ENCODE data around the gene EFCAB10.

The EFCAB10 gene

DNA sequence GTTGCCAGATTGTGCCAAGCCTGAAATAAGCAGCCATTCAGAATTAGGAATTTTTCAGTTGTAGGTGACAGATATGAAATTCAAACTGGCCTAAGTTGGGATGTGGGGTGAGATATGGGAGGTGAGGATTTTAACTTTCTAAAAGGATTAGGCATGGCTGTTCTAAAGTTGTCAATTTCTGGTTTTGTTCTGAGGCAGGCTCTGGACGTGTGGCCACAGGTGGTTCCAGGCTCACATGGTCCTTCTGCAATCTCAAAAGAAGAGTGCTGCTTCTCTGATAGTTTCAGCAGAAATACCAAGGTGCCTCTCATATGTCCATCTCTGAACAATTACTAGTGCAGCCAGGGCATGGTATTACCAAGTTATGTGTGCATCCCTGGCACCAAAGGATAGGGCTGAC lies 21.4 kb downstream of the EFCAB10 start:
- H2BK15ac ChIP-seq (ENCODE audit: low read length) = no peak overlapping the region

DNA sequence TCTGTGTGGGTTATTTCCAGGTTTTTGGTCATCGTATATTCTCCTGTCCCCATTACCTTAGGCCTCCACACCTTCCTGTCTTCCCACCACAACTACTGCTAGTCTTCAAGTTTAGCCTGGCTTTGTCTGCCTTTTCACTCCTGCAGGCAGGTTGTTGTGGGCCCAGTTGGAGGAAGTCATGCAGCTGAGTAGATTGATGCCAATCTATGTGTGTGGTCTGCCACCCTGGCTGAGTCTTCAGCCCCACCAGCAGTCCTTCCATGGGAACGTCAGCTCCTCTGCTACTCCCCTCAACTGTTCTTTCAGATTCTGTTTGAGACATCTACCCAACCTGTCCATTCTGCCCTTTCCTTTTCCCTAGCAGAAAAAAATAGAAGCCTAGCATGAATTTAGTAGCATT lies 43.0 kb downstream of the EFCAB10 start:
- Histone ChIP-seq H2BK12ac (ENCODE audit: low read length) (no peak overlapping the region), H3K9ac (ENCODE audit: low read depth, low read length, poor library complexity) (no peak overlapping the region), H3K4me1 (ENCODE audit: control insufficient read depth in 2 of 2, insufficient read depth in 1 of 2, low read depth in 1 of 2, low read length in 2 of 2) (peaks cover 0 to under 1% of the 10 kb centered on the region in 2 donors), H2AK5ac (ENCODE audit: low read depth, low read length) (no peak overlapping the region), H3K23ac (ENCODE audit: low read depth, low read length, poor library complexity) (no peak overlapping the region), H3K18ac (ENCODE audit: low read length) (no peak overlapping the region), H3K36me3 (replicated peaks in 1 of 2; ENCODE audit: control insufficient read depth in 2 of 2, insufficient read depth in 2 of 2, low read length in 2 of 2) (peaks cover 7 to 93% of the 10 kb centered on the region in 2 donors), H2BK120ac (ENCODE audit: low read depth, low read length) (no peak overlapping the region), H3K9me3 (replicated peaks in 1 of 2; ENCODE audit: control insufficient read depth in 2 of 2, insufficient read depth in 1 of 2, low read depth in 1 of 2, low read length in 2 of 2) (no peaks in the 10 kb centered on the region), H3K14ac (ENCODE audit: low read length) (no peak overlapping the region), H2BK5ac (ENCODE audit: low read length) (no peak overlapping the region), H3K27me3 (ENCODE audit: control insufficient read depth in 3 of 3, insufficient read depth in 3 of 3, low read depth in 1 of 3, low read length in 3 of 3) (no peaks in the 10 kb centered on the region), H4K8ac (ENCODE audit: low read depth, low read length) (no peak overlapping the region), H4K91ac (ENCODE audit: low read depth, low read length, poor library complexity) (no peak overlapping the region), H2AFZ (ENCODE audit: low read length) (no peak overlapping the region), H3K27ac (replicated peaks; ENCODE audit: low read length) (no peak overlapping the region), H2BK15ac (ENCODE audit: low read length) (no peak overlapping the region), H3K4me3 (ENCODE audit: low read length in 2 of 2) (no peak overlapping the region), H3K79me1 (ENCODE audit: low read depth, low read length) (no peaks in the 10 kb centered on the region), H3K4me2 (ENCODE audit: insufficient read depth, low read length, poor library complexity, severe bottlenecking) (no peak overlapping the region), H3K4ac (ENCODE audit: low read length) (no peak overlapping the region)
- DNase-seq (ENCODE audit: low spot score) = no peak
- WGBS, 2 donors (ENCODE audit: extremely low coverage in 2 of 2, insufficient read length in 2 of 2, insufficient replicate concordance in 1 of 2) = no CpG with 5 or more reads among the region's 2 CpGs

More for the DNA sequence above, 21.4 kb downstream of the EFCAB10 start:
- Histone ChIP-seq H3K9me3 (replicated peaks in 1 of 2; ENCODE audit: control insufficient read depth in 2 of 2, insufficient read depth in 1 of 2, low read depth in 1 of 2, low read length in 2 of 2) (no peaks in the 10 kb centered on the region), H4K91ac (ENCODE audit: low read depth, low read length, poor library complexity) (no peak overlapping the region), H3K4me1 (ENCODE audit: control insufficient read depth in 2 of 2, insufficient read depth in 1 of 2, low read depth in 1 of 2, low read length in 2 of 2) (no peaks in the 10 kb centered on the region), H4K8ac (ENCODE audit: low read depth, low read length) (no peak overlapping the region), H3K27ac (replicated peaks; ENCODE audit: low read length) (no peak overlapping the region), H2BK5ac (ENCODE audit: low read length) (no peak overlapping the region), H2AFZ (ENCODE audit: low read length) (no peak overlapping the region), H3K18ac (ENCODE audit: low read length) (no peak overlapping the region), H3K27me3 (ENCODE audit: control insufficient read depth in 3 of 3, insufficient read depth in 3 of 3, low read depth in 1 of 3, low read length in 3 of 3) (no peaks in the 10 kb centered on the region), H3K4me3 (ENCODE audit: low read length in 2 of 2) (no peak overlapping the region), H3K4me2 (ENCODE audit: insufficient read depth, low read length, poor library complexity, severe bottlenecking) (no peak overlapping the region), H3K4ac (ENCODE audit: low read length) (no peak overlapping the region), H3K23ac (ENCODE audit: low read depth, low read length, poor library complexity) (no peak overlapping the region), H3K79me1 (ENCODE audit: low read depth, low read length) (peaks cover 2% of the 10 kb centered on the region), H2BK120ac (ENCODE audit: low read depth, low read length) (no peak overlapping the region), H3K9ac (ENCODE audit: low read depth, low read length, poor library complexity) (no peak overlapping the region), H2BK12ac (ENCODE audit: low read length) (no peak overlapping the region), H3K14ac (ENCODE audit: low read length) (no peak overlapping the region), H3K36me3 (replicated peaks in 1 of 2; ENCODE audit: control insufficient read depth in 2 of 2, insufficient read depth in 2 of 2, low read length in 2 of 2) (peaks cover 5 to 90% of the 10 kb centered on the region in 2 donors), H2AK5ac (ENCODE audit: low read depth, low read length) (no peak overlapping the region)
- no peak for DNase-seq (ENCODE audit: low spot score)
- WGBS, 2 donors (ENCODE audit: extremely low coverage in 2 of 2, insufficient read length in 2 of 2, insufficient replicate concordance in 1 of 2) = no CpG with 5 or more reads among the region's 1 CpG

DNA sequence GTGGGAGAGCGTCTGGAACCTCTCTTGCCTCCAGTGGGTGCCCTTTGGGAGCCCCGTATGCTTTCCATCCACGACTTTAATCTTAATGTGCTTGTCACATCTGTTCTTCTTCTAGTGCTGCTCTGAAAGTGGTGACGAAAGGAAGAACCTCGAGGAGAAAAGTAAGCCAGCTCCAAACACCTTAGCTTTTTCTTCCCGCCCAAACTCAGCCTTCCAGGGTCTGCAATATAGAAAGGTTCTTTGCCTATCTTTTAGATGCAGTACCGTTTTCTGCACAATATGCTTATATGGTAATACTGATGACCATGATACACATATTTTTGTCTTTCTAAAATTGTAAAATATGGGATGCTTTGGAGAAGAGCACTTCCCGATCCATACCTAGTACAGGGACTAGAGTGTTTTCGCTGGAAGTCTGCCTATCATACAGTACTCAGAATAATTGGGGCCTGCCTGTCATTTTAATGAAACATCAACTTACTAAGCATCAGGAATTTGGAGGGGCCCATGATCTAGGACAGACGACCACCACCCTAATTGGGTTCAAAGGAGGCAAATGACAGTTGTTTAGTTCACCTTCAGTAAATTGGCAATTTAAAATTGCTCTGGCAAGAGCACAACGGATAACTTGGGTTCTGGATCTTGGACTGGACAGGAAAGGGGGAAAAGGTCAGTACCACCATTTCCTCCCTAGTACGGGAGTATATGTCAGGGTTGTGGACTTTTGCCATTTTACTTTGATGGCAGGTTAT lies 48.4 kb downstream of the EFCAB10 start:
- no peak overlapping the region for H3K27ac ChIP-seq (replicated peaks; ENCODE audit: low read length)
- H2BK15ac ChIP-seq (ENCODE audit: low read length) = no peak overlapping the region
- H3K4ac ChIP-seq (ENCODE audit: low read length) = no peak overlapping the region
- no peak overlapping the region for H2BK12ac ChIP-seq (ENCODE audit: low read length)
- peak overlapping the region; percentile 89 for H3K4me2 ChIP-seq (ENCODE audit: insufficient read depth, low read length, poor library complexity, severe bottlenecking)
- DNase-seq (ENCODE audit: low spot score) = no peak
- H3K4me3 ChIP-seq (ENCODE audit: low read length in 2 of 2) = peak overlapping the region; percentile 94 to 97
- peak overlapping the region; percentile 96 for H2AFZ ChIP-seq (ENCODE audit: low read length)
- no peaks in the 10 kb centered on the region for H3K9me3 ChIP-seq (replicated peaks in 1 of 2; ENCODE audit: control insufficient read depth in 2 of 2, insufficient read depth in 1 of 2, low read depth in 1 of 2, low read length in 2 of 2)
- H3K27me3 ChIP-seq (ENCODE audit: control insufficient read depth in 3 of 3, insufficient read depth in 3 of 3, low read depth in 1 of 3, low read length in 3 of 3) = no peaks in the 10 kb centered on the region
- H2BK120ac ChIP-seq (ENCODE audit: low read depth, low read length) = no peak overlapping the region
- H4K91ac ChIP-seq (ENCODE audit: low read depth, low read length, poor library complexity) = no peak overlapping the region
- no peaks in the 10 kb centered on the region for H3K79me1 ChIP-seq (ENCODE audit: low read depth, low read length)
- H2BK5ac ChIP-seq (ENCODE audit: low read length) = no peak overlapping the region
- H3K4me1 ChIP-seq (ENCODE audit: control insufficient read depth in 2 of 2, insufficient read depth in 1 of 2, low read depth in 1 of 2, low read length in 2 of 2) = peaks cover 4 to 6% of the 10 kb centered on the region in 2 donors
- H3K18ac ChIP-seq (ENCODE audit: low read length) = no peak overlapping the region
- WGBS, 2 donors (ENCODE audit: extremely low coverage in 2 of 2, insufficient read length in 2 of 2, insufficient replicate concordance in 1 of 2) = no CpG with 5 or more reads among the region's 12 CpGs
- peaks cover 0 to 42% of the 10 kb centered on the region in 2 donors for H3K36me3 ChIP-seq (replicated peaks in 1 of 2; ENCODE audit: control insufficient read depth in 2 of 2, insufficient read depth in 2 of 2, low read length in 2 of 2)
- no peak overlapping the region for H2AK5ac ChIP-seq (ENCODE audit: low read depth, low read length)
- no peak overlapping the region for H4K8ac ChIP-seq (ENCODE audit: low read depth, low read length)
- peak overlapping the region; percentile 98 for H3K9ac ChIP-seq (ENCODE audit: low read depth, low read length, poor library complexity)
- no peak overlapping the region for H3K23ac ChIP-seq (ENCODE audit: low read depth, low read length, poor library complexity)
- no peak overlapping the region for H3K14ac ChIP-seq (ENCODE audit: low read length)

DNA sequence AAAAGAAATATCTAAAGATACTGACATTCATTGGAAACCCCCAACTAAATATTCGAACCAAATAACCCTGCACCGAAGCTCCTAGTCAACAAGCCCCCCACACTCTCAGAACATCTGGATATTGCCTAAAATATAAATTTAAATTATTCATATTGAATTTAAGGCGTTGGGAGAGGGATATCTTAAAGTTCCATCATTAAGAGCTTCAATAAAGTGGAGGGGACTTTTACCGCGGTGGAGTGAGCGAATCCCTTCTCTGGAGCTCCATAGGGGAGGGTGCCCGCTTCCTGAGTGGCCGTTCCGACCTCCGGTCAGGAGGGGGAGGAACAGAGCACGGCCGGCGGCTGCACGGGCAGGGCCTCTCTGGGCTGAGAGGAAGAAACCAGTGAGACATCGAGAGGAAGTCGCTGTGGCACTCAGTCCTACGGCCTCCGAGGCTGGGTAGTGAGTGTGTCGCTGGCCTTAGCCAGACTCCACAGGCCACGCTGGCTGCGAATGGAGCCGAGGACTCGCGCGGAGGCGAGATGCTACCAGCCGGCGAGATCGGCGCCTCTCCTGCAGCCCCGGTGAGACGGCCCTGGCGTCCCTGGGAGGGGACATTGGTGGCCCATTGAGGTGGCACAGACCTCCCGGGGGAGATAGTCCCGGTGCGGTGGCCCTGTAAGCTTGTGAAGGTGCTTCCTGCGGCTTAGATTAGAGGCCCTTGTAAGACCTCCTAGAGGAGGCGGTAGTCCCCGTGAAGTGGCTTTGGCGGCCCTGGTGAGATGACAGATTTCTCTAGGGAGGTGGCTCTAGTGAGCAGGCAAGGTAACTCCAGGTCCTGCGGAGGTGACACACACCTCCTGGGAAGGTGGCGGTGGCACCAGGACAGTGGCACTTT lies 49.3 kb downstream of the EFCAB10 start, which contains the start of gene RINT1:
Gene RINT1, plus strand, starts transcription at position 410 of the 880 bp plus-strand sequence. Its CDS starts 115 bp downstream, at position 525.
- peak within 1 kb of the TSS; percentile 10 for H3K4ac ChIP-seq (ENCODE audit: low read length)
- H2AK5ac ChIP-seq (ENCODE audit: low read depth, low read length) = no peak within 1 kb of the TSS
- peak within 1 kb of the TSS; percentile 61 for H2BK120ac ChIP-seq (ENCODE audit: low read depth, low read length)
- no peak within 1 kb of the TSS for H3K27ac ChIP-seq (replicated peaks; ENCODE audit: low read length)
- H3K27me3 ChIP-seq (ENCODE audit: control insufficient read depth in 3 of 3, insufficient read depth in 3 of 3, low read depth in 1 of 3, low read length in 3 of 3) = no peaks in the 10 kb centered on the region
- peaks cover 4 to 6% of the 10 kb centered on the region in 2 donors for H3K4me1 ChIP-seq (ENCODE audit: control insufficient read depth in 2 of 2, insufficient read depth in 1 of 2, low read depth in 1 of 2, low read length in 2 of 2)
- H3K4me2 ChIP-seq (ENCODE audit: insufficient read depth, low read length, poor library complexity, severe bottlenecking) = peak within 1 kb of the TSS; percentile 89
- peak within 1 kb of the TSS; percentile 94 to 97 for H3K4me3 ChIP-seq (ENCODE audit: low read length in 2 of 2)
- no peak within 1 kb of the TSS for H2BK15ac ChIP-seq (ENCODE audit: low read length)
- no peak within 1 kb of the TSS for H4K91ac ChIP-seq (ENCODE audit: low read depth, low read length, poor library complexity)
- peak within 1 kb of the TSS; percentile 98 for H3K9ac ChIP-seq (ENCODE audit: low read depth, low read length, poor library complexity)
- DNase-seq (ENCODE audit: low spot score) = peak; percentile 88
- no peak within 1 kb of the TSS for H2BK12ac ChIP-seq (ENCODE audit: low read length)
- H2BK5ac ChIP-seq (ENCODE audit: low read length) = no peak within 1 kb of the TSS
- no peaks in the 10 kb centered on the region for H3K9me3 ChIP-seq (replicated peaks in 1 of 2; ENCODE audit: control insufficient read depth in 2 of 2, insufficient read depth in 1 of 2, low read depth in 1 of 2, low read length in 2 of 2)
- H3K23ac ChIP-seq (ENCODE audit: low read depth, low read length, poor library complexity) = peak within 1 kb of the TSS; percentile 99
- no peaks in the 10 kb centered on the region for H3K79me1 ChIP-seq (ENCODE audit: low read depth, low read length)
- no CpG with 5 or more reads among the region's 42 CpGs for WGBS, 2 donors (ENCODE audit: extremely low coverage in 2 of 2, insufficient read length in 2 of 2, insufficient replicate concordance in 1 of 2)
- H3K18ac ChIP-seq (ENCODE audit: low read length) = peak within 1 kb of the TSS; percentile 99
- H2AFZ ChIP-seq (ENCODE audit: low read length) = peak within 1 kb of the TSS; percentile 96
- no peak within 1 kb of the TSS for H4K8ac ChIP-seq (ENCODE audit: low read depth, low read length)
- H3K14ac ChIP-seq (ENCODE audit: low read length) = no peak within 1 kb of the TSS
- H3K36me3 ChIP-seq (replicated peaks in 1 of 2; ENCODE audit: control insufficient read depth in 2 of 2, insufficient read depth in 2 of 2, low read length in 2 of 2) = peaks cover 0 to 34% of the 10 kb centered on the region in 2 donors
